CD14-positive monocyte (primary cell): Measurements from ENCODE around the gene TBX18. TPM values are rescaled to one million over a fixed set of nuclear protein-coding genes. Genes with fewer than 3 reads are reported as not detected.

Experiments
- DNase-seq, 3 donors: peaks; one replicate each; pipeline ENCODE4 v3.0.0-alpha.2; 2011 to 2022
- H2AFZ ChIP-seq: 2 replicates; pipeline ENCODE4 v1.6.0; 2012; ENCODE audit warnings: mild to moderate bottlenecking, low read depth, low read length, inconsistent platforms; ENCODE audit not compliant: insufficient read depth, poor library complexity, severe bottlenecking
- H3K27ac ChIP-seq, 2 donors: 1 replicate in 1 of 2; 2 replicates in 1 of 2; pipeline ENCODE4 v1.5.1; 2012 to 2013; ENCODE audit warnings: low read length in 2 of 2, control low read depth in 1 of 2, inconsistent platforms in 1 of 2, low read depth in 1 of 2, mild to moderate bottlenecking in 1 of 2
- H3K27me3 ChIP-seq, 2 donors: one replicate each; pipeline versions ENCODE4 v1.6.0 to v1.6.1; 2011 to 2013; ENCODE audit warnings: low read length in 2 of 2; ENCODE audit not compliant: control insufficient read depth in 2 of 2, insufficient read depth in 2 of 2
- H3K36me3 ChIP-seq, 2 donors: replicated peaks in 1 of 2; 1 replicate in 1 of 2; 2 replicates in 1 of 2; pipeline versions ENCODE4 v1.5.1 to v1.6.1; 2012 to 2013; ENCODE audit warnings: low read length in 2 of 2, control low read depth in 1 of 2, inconsistent platforms in 1 of 2, mild to moderate bottlenecking in 1 of 2; ENCODE audit not compliant: insufficient read depth in 2 of 2, control insufficient read depth in 1 of 2
- H3K4me1 ChIP-seq, 2 donors: 1 replicate in 1 of 2; 2 replicates in 1 of 2; pipeline versions ENCODE4 v1.5.1 to v1.6.1; 2012 to 2013; ENCODE audit warnings: low read length in 2 of 2, control low read depth in 1 of 2, inconsistent platforms in 1 of 2, mild to moderate bottlenecking in 1 of 2, moderate library complexity in 1 of 2; ENCODE audit not compliant: insufficient read depth in 2 of 2, control insufficient read depth in 1 of 2
- H3K4me2 ChIP-seq: replicated peaks from 2 replicates; pipeline ENCODE3; 2012; ENCODE audit warnings: low read length, moderate library complexity, mild to moderate bottlenecking; ENCODE audit not compliant: poor library complexity, severe bottlenecking; ENCODE audit errors: extremely low read depth
- H3K4me3 ChIP-seq, 3 experiments: fragments of 200-600 bp in 1 of 3; sonication (generic) in 1 of 3; replicated peaks in 1 of 3; 1 replicate in 2 of 3; 2 replicates in 1 of 3; pipeline ENCODE4 v1.5.1; 2011 to 2013; ENCODE audit warnings: low read length in 3 of 3, mild to moderate bottlenecking in 3 of 3, control low read depth in 2 of 3, low read depth in 2 of 3, inconsistent platforms in 1 of 3, moderate library complexity in 1 of 3
- H3K79me2 ChIP-seq: 2 replicates; pipeline ENCODE4 v1.6.0; 2012; ENCODE audit warnings: mild to moderate bottlenecking, control low read depth, inconsistent platforms, low read length, moderate library complexity; ENCODE audit not compliant: insufficient read depth
- H3K9ac ChIP-seq: 2 replicates; pipeline ENCODE4 v1.6.0; 2017; ENCODE audit warnings: low read length, mild to moderate bottlenecking; ENCODE audit not compliant: insufficient read depth, poor library complexity, severe bottlenecking
- H3K9me3 ChIP-seq, 2 donors: replicated peaks in 1 of 2; 1 replicate in 1 of 2; 2 replicates in 1 of 2; pipeline versions ENCODE4 v1.5.1 to v1.6.1; 2012 to 2013; ENCODE audit warnings: low read length in 2 of 2, control low read depth in 1 of 2; ENCODE audit not compliant: control insufficient read depth in 1 of 2, insufficient read depth in 1 of 2
- H4K20me1 ChIP-seq: 2 replicates; pipeline ENCODE4 v1.6.0; 2012; ENCODE audit warnings: mild to moderate bottlenecking, low read length, control low read depth, moderate library complexity; ENCODE audit not compliant: insufficient read depth
- H3K27ac Mint-ChIP-seq, 7 donors: one replicate each; pipeline ENCODE4 v1.8.0; 2020; ENCODE audit warnings: mild to moderate bottlenecking in 7 of 7, mixed read lengths in 7 of 7, moderate library complexity in 6 of 7, inconsistent platforms in 2 of 7
- H3K27me3 Mint-ChIP-seq, 3 donors: one replicate each; pipeline ENCODE4 v1.8.0; 2021 to 2022; ENCODE audit warnings: low read depth in 3 of 3, mild to moderate bottlenecking in 3 of 3, mixed read lengths in 3 of 3, moderate library complexity in 3 of 3, inconsistent platforms in 1 of 3
- H3K36me3 Mint-ChIP-seq, 2 donors: one replicate each; pipeline ENCODE4 v1.8.0; 2020; ENCODE audit warnings: mixed read lengths in 2 of 2, inconsistent platforms in 1 of 2, mild to moderate bottlenecking in 1 of 2
- H3K4me1 Mint-ChIP-seq: one replicate; pipeline ENCODE4 v1.8.0; 2020; ENCODE audit warnings: mild to moderate bottlenecking, mixed read lengths
- H3K4me3 Mint-ChIP-seq, 2 donors: one replicate each; pipeline ENCODE4 v1.8.0; 2020; ENCODE audit warnings: mild to moderate bottlenecking in 2 of 2, mixed read lengths in 2 of 2, moderate library complexity in 1 of 2
- H3K9me3 Mint-ChIP-seq, 7 donors: one replicate each; pipeline ENCODE4 v1.8.0; 2020 to 2022; ENCODE audit warnings: mixed read lengths in 7 of 7, mild to moderate bottlenecking in 6 of 7, moderate library complexity in 6 of 7, inconsistent platforms in 2 of 7
- CTCF ChIP-seq: fragments of 200-600 bp; IDR thresholded peaks from one replicate; pipeline ENCODE4 v1.8.0; 2022; ENCODE audit warnings: antibody characterized with exemption, mild to moderate bottlenecking
- whole genome bisulfite sequencing: methylation state at CpG from one replicate; pipeline ENCODE4 v1.1.5; 2013; ENCODE audit warnings: missing lambda C conversion rate; ENCODE audit not compliant: insufficient coverage; 5-methylcytosine and 5-hydroxymethylcytosine counted together
- intact Hi-C, 2 donors: fragments of 100-400 bp; cut with micrococcal nuclease; formaldehyde crosslinking; loops; one replicate each; pipeline versions ENCODE4 v1.15.0 to v1.15.1; 2023
- polyA plus RNA-seq, 3 donors: library from polyadenylated mRNA; depleted of rRNA in 1 of 3; unstranded in 2 of 3; stranded (reverse) in 1 of 3; fragments of 300-500 nt in 2 of 3; fragments of >200 nt in 1 of 3; fragmentation: Illumina TruSeq in 2 of 3; gene quantifications; 1 replicate in 2 of 3; 2 replicates in 1 of 3; pipeline ENCODE4 v1.2.3, GENCODE V29; 2012 to 2021

TBX18 gene
- polyA plus RNA-seq, 3 donors: 0.01 TPM; not detected in 2

DNA sequence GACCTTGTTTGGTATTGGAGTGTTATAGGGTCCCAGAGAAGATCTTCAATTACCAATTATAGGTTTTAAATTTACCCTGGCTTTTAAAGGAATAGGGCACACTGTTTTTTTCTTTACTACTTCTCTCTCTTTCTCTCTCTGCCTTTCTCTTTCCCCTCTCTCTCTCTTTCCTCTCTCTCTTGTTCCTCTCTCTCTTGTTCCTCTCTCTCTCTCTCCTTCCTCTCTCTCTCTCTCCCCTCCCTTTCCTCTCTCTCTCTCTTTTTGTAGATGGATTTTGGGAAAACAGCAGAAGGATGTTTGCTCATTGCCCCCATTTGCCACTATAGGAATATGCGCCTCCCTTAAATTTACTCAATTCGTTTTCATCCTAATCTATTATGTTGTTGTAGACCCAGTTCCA, 45.2 kb downstream of the TBX18 start:
- Mint-ChIP-seq H3K27me3 (peaks cover 0 to 2% (median 2%) of the 10 kb centered on the region in 3 donors), H3K4me1 (no peaks in the 10 kb centered on the region), H3K9me3 (peaks cover 0 to 9% (median 3%) of the 10 kb centered on the region in 7 donors), H3K36me3 (no peaks in the 10 kb centered on the region), H3K27ac (peak overlapping the region in 1 of 7 donors; percentile 54), H3K4me3 (no peak overlapping the region)
- Histone ChIP-seq H2AFZ (no peak overlapping the region), H3K4me2 (no peak overlapping the region), H3K9ac (no peak overlapping the region), H3K27me3 (no peaks in the 10 kb centered on the region), H3K4me3 (no peak overlapping the region), H3K36me3 (no peaks in the 10 kb centered on the region), H3K79me2 (no peaks in the 10 kb centered on the region), H3K4me1 (no peaks in the 10 kb centered on the region), H3K9me3 (no peaks in the 10 kb centered on the region), H4K20me1 (no peaks in the 10 kb centered on the region), H3K27ac (no peak overlapping the region)
- no CpG with 5 or more reads among the region's 2 CpGs for WGBS
- no peak for TF ChIP-seq CTCF
- no peak for DNase-seq
- intact Hi-C loops: no loop called here

- H3K4me3 Mint-ChIP-seq: no peak overlapping the region
- WGBS: no CpG with 5 or more reads among the region's 5 CpGs
- peaks cover 2% of the 10 kb centered on the region in 3 donors for H3K27me3 Mint-ChIP-seq
- no peaks in the 10 kb centered on the region for H4K20me1 ChIP-seq
- intact Hi-C loops: no loop called here
- DNase-seq: no peak
- H3K79me2 ChIP-seq: no peaks in the 10 kb centered on the region
- no peak overlapping the region for H2AFZ ChIP-seq
- H3K9me3 ChIP-seq: no peaks in the 10 kb centered on the region
- H3K27ac ChIP-seq: no peak overlapping the region
- H3K9me3 Mint-ChIP-seq: peaks cover 0 to 9% (median 3%) of the 10 kb centered on the region in 7 donors
- H3K4me1 ChIP-seq: no peaks in the 10 kb centered on the region
- TF ChIP-seq CTCF: no peak
- no peaks in the 10 kb centered on the region for H3K4me1 Mint-ChIP-seq
- H3K27ac Mint-ChIP-seq: no peak overlapping the region
- no peak overlapping the region for H3K9ac ChIP-seq
- H3K4me2 ChIP-seq: no peak overlapping the region
- no peaks in the 10 kb centered on the region for H3K36me3 ChIP-seq
- H3K36me3 Mint-ChIP-seq: no peaks in the 10 kb centered on the region
- no peaks in the 10 kb centered on the region for H3K27me3 ChIP-seq
- no peak overlapping the region for H3K4me3 ChIP-seq
Measured at GRCh38 chr6:84718038-84718955, 46.1 kb downstream of the TBX18 start.
